Measurements from ENCODE around the gene KLHL15. TPM values are rescaled to one million over a fixed set of nuclear protein-coding genes. Genes with fewer than 3 reads are reported as not detected.

KLHL15 gene, protein sequence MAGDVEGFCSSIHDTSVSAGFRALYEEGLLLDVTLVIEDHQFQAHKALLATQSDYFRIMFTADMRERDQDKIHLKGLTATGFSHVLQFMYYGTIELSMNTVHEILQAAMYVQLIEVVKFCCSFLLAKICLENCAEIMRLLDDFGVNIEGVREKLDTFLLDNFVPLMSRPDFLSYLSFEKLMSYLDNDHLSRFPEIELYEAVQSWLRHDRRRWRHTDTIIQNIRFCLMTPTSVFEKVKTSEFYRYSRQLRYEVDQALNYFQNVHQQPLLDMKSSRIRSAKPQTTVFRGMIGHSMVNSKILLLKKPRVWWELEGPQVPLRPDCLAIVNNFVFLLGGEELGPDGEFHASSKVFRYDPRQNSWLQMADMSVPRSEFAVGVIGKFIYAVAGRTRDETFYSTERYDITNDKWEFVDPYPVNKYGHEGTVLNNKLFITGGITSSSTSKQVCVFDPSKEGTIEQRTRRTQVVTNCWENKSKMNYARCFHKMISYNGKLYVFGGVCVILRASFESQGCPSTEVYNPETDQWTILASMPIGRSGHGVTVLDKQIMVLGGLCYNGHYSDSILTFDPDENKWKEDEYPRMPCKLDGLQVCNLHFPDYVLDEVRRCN
- total RNA-seq, result 5.2 and 5.3 TPM in 2 replicates

DNA sequence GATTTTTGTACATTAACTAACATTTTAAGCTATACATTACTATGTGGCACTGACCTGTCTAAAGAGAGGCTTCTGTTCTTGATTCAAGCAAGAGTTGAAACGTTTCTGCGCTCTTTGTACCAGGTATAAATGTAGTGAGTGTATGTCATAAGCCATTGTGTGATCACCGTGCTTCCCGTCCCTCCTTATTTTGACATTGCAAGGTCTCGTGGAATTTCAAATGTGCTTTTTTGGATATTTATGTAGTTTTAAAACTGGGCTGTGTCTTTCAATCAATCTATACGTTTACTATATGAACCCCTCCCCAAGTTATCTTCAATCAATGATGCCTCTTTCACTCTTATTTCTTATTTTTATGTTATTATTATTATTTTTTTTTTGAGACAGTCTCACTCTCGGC is at the start of gene KLHL15:
KLHL15 (minus strand) TSS at position 101 of the 400 bp plus-strand sequence. CDS start 20,493 bp downstream, outside the sequence.

DNA sequence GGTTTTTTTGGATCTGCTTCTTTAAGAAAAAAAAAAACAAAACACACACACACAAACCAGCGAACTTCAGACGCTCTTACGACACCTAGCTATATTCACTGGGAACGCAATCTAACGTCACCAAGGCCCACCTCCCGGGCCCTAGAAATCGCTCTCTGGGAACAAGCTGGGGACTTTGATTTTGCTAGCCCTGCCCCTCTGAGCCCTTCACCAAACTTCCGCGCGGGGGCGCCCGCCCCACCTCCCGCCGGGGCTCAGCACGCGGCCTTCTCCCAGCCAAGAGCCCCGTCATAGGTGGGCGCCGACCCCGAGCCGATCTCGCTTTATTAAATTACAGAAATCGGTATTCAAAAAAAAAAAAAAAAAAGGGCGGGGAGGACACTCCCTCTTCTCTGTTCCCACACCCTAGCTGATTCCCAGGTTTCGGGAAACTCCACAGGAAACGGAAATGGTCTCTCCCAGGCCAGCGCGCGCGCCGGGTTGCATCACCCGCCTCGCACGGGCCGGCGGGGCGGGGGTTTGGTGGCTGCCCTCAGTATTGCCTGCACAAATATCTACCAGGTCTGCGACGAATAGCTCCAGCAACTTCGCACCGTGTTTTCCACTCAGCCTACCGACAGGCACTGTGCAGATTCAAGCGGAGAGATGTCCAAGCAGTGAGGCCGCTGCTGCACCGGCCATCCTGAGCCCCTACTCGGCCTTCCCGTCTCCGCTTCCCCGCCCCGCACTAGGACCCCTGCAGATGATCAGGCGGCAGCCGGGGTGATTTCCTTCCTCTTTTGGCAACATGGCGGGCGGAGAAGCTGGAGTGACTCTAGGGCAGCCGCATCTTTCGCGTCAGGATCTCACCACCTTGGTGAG is 27.4 kb upstream of the KLHL15 start, which contains the start of gene EIF2S3:
EIF2S3 (plus strand) TSS at position 775 of the 861 bp plus-strand sequence; CDS start at position 788, 13 bp downstream.

Other genes starting within 250 kb of the KLHL15 start
- gene SAT1, start 244.0 kb downstream of the KLHL15 start, total RNA-seq, result 669 and 900 TPM in 2 replicates
- gene APOO, start 119.2 kb downstream of the KLHL15 start, total RNA-seq, result 12.7 and 13.5 TPM in 2 replicates
- not detected in 2 replicates for gene CXorf58, start 119.2 kb downstream of the KLHL15 start, total RNA-seq
- 328 and 381 TPM in 2 replicates for gene EIF2S3, start 27.8 kb upstream of the KLHL15 start, total RNA-seq
- 39.0 and 81.3 TPM in 2 replicates for gene ZFX, start 122.5 kb upstream of the KLHL15 start, total RNA-seq